HG03159 (cell line): ENCODE data around the gene KRTAP10-11.

ENCODE experiments used
- ATAC-seq: cut with Tn5 transposase; IDR thresholded peaks from one replicate; pipeline ENCODE4 v1.9.1; 2021; ENCODE audit warnings: mild to moderate bottlenecking, moderate library complexity; ENCODE audit not compliant: unreplicated experiment

Gene KRTAP10-11

GRCh38 chr21:44692798-44693512 is 46.7 kb downstream of the KRTAP10-11 start:
- no peak for ATAC-seq

DNA sequence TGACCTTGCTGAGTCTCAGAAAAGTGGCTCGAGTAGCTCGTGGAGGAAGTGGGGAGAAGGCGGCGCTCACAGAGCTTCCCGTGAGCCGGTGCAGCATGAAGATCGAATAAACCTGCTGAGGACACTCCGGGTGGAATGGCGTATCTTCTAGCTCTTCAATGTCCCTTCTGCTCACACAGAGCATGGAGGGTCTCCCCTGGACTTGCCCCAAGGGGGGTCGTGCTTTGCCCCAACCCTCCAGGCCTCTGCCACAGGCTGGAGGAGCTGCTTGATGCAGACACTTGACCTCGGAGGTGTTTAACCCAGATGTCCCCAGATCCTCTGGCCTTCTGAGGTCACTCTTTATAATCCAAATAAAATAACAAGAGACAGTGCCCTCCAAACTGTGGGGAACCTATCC is 48.6 kb downstream of the KRTAP10-11 start:
- ATAC-seq = no peak

DNA sequence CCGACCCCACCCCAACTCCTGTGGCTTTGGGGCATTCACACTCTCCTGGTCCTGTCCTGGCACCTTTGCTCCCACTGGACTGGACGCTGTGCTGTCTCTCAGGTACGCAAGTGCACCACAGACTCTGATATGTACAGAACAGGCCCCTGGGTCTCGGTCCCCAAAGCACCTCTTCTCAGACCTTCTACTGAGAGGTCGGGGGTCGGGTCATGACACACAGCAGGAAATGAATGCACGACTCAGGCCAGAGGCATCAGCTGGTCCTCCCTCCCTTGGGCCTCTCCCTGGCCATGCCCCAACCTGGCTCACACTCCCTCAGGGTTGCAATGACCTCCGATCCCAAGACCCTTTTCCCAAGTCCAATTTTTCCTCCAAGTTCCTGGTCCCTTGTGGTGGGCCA is 49.0 kb downstream of the KRTAP10-11 start:
- ATAC-seq = no peak

GRCh38 chr21:44695641-44696040 is 49.4 kb downstream of the KRTAP10-11 start:
- ATAC-seq = no peak

GRCh38 chr21:44696572-44696971 is 50.4 kb downstream of the KRTAP10-11 start:
- no peak for ATAC-seq
